Measurements from ENCODE around the gene FAM186B.
A peak's percentile ranks its signal among the peaks of the same experiment; 100 is the strongest.

The FAM186B gene

GRCh38 chr12:49604856-49605255 lies 583 bp downstream of the FAM186B start:
- no peak for DNase-seq

DNA sequence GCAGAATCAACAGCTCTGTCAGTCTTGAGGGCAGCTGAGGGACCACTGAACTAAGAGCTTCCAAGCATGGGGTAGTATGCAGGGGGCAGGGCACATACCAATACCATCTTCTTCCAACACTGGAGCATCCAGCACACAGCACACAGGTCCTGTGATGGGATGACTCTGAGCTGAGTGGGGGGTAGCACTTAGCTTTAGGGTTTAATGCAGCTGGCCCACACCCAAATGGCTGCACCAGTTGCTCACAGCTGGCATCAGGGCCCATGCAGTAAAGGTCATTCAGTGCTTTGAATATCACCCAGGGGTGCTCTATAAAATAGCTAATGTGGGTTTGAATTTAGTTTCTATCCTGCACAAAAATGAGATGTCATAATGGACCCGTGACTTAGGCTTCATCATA lies 1.7 kb downstream of the FAM186B start:
- DNase-seq = no peak

DNA sequence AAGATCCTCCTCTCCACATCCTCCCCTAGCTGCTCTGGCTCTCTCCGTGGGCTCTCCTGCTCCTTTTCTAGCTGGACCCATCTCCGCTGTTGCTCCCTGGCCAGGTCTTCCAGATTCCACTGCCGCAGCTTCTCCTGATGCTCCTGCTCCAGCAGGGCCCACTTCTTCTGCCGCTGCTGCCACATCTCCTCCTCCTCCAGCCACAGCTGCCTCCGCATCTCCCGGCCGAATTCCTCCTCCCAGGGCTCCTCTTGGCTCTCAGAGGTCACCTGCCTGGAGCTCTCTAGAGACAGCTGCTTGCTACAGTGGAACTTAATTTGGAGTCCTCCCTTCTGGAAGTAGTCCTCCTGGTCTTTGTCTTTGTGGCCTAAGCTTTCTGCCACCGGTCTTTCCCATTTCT lies 5.5 kb downstream of the FAM186B start:
- DNase-seq = no peak

DNA sequence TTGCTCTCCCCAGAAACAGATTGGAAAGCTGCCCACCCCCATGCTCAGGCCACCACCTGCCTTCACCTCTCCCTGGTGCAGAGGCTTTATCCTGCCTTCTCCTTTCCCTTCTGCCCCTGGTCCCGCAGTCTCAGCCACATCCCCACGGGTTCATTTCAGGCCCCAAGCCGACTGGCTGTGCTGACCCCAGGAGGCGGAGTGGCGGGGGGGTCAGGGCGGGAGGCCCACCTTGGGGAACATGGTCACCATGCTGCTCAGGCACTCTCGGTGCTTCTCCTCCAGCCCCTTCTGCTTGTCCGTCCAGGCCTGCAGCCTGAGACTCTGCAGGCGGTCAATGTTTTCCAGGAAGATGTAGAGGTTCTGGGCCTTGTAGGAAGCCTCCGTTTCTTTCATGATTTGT lies 6.9 kb downstream of the FAM186B start:
- no peak for DNase-seq

- no peak for DNase-seq
These were observed 16.5 kb downstream of the FAM186B start for GRCh38 chr12:49588721-49589516.

DNA sequence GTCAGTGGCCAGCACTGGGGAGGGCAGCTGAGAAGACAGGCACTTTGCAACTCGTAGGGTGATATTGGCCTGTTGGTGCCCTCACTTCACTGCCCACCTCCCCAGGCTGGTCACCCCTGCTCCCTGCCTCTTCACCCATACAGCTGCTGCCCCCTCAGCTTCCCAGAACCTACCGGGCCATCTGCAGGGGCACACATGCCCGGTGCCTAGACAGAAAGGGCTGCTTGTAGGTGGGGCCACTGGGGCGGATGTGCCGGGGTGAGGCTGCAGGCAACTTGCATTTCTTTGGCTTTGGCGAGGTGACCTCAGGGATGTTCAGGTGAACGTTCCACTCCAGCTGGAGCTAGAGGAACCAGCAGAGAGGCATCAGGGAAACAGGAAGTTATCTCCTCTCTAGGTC lies 17.2 kb downstream of the FAM186B start:
- DNase-seq = no peak

DNA sequence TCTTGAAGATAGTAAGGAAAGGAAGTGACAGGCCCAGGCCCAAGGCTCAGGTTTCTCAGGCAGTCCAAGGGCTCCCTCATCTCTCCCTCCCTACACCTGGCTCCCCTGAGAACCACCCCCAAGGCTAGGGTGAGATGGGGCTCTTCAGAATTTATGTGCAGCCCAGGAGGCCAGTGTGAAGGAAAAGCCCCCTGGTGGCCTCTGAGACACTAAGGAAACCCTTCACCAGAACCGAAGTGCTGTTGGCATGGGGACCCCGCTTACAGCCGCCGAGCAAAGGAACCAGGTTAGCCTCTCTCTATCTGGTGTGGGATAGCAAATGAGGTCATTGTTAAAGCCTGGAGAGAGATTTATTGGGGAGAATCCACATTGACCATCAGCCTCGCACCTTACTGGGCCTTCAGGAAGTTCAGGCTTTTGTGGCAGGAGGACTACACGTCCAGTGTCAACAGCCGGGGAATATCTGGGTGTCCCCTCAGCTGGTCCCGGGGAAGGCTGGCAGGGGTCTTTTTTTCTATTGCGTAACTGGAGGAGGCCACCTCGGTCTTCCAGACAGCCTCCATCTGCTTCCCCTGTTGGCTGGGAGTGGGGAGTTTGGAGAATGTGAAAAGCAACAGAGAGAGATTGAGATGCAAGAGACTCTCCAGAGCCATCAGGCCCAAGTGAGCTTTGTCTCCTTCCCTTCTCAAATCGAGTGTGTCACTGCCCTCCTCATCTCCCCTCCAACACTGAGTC lies 18.1 kb downstream of the FAM186B start:
- DNase-seq = no peak

- no peak for DNase-seq
These were observed 19.7 kb downstream of the FAM186B start for GRCh38 chr12:49585477-49586459.

DNA sequence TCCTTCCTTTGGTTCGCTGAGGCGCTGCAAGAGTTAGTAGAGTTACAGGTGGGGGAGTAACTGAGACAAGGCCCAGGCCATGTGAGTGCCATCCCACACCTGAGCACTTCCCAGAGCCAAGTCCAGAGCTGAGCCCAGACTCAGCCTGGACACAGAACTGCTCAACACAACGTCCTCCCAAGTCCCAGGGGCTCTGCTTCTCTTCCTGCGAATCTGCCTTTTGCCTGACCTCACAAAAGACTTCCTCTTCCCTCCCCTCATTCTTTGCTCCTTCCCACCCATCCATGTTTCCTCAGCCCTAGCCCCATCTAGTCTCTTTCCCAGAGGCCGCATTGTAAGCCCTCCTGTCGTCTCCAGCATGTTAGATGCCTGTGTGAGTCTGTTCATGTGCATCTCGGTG lies 20.8 kb downstream of the FAM186B start:
- no peak for DNase-seq

DNA sequence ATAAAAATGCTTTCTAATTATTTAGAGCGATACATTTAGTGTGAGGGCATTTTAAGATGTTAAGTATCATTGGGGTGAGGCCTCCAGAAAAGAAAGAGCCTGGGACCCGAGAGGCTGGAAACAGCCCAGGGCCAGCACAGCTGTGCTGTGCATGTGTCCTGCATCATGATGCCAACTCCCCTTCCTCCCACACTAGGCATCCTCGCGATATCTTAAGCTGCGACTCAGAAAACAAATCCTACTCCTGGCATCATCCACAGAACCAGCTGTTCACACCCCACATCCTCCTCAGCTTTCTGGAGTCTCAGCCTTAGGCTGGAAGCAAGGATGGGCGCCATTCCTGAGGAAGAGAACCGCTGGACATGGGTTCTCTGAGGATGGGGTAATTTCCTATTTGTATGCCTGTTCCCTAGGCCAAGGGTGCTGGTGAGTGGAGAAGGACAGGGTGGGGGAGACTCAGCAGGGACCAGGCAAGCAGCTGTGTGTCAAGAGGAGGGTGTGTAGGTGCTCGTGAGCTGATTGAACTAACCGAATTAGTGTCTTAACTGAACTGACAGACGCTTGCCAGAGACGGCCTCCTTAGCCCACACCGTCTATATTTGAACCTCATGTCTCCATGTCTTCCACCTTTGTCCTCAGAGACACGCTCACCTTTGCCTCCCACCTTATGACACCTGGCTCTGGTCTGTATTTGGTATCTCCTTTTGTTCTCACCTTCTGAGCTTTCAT lies 21.9 kb downstream of the FAM186B start:
- no peak for DNase-seq

GRCh38 chr12:49582850-49583249 lies 22.6 kb downstream of the FAM186B start:
- DNase-seq = no peak

DNA sequence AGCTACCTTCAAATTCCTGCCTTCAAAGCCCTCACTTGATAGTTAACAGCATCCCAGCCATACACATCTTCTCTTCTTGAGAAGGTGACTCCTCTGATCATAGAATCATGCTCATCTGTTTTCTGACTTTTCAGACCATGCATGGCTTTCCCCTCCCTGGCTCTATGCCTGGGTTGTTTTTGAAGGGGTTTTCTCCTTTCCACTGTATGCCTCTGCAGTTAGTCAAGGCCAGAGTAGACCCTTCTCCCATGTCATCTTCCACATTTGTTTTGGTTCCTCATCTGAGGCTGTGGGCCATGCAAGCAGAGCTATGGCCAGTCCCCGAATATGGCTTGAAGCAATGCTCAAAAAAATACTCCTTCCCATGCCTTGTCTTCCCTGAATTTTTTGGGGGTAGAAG lies 23.2 kb downstream of the FAM186B start:
- DNase-seq = no peak

DNA sequence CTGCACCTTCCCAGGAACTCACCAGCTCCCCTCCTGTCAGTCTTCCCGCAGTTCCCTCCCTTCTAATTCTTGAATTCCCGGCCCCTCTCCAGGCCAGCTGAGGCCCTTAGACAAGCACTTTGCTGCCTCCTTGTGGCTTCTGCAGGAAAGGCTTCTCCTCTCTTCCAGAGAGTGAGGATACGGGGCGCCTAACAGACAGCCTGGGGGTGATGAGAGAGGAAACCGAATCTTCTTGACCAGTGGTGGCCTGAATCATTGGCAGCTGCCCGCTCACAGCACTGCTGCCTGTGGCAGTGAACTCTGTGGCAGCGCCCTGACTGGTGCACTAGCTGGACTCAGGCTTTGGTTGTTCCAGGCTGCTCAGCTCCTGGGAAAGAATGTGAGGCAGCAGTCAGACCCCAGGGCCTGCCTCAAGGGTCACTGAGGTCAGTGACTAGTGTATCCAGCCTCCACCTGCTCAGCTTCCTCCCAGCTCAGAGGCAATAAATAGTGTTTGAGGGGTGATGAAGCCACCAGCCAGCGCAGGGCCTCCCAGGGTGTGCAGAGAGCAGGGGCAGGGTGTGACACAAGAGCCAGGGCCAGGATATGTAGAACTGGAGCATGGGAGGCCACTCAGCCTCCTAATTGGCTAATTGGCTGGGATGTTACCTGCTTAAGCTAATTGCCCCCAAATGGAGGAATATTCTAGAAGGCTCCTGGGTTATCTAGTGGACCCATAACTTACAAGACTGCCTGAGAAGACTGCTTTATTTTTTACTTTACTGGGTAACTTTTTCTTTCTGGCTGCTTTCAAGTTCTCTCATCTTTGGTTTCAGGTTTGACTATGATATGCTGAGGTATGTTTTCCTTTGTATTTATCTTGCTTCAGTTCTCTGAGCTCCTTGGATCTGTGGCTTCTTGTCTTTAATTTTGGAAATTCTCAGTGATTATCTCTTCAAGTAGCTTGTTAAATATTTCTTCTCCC lies 24.6 kb downstream of the FAM186B start:
- no peak for DNase-seq

DNA sequence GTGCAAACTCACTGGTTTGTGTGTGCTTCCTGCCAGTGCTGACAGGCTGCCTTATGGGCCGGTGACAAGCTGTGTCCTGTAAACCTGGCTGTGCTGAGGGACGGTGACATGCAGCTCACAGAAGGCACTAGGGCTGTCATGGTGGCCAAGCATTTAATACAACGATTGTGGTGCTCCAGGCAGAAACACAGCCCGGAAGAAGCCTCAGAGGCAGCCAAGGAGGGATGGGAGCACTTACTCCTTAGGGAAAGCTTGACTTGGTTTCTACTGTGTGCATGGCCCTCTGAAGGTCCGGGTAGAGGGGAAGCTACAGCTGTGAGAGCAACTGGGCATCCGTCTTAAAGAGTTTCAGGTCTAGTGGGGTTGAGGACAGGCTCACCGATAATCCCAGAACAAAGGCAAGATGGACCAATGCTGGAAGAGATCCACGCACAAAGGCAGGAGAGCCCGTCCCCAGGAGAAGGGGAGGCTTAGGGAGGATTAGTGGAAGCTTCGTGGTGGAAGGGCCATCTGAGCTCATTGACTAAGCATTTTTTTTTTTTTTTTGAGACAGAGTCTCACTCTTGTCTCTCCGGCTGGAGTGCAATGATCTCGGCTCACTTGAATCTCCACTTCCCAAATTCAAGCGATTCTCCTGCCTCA lies 26.8 kb downstream of the FAM186B start:
- no peak for DNase-seq

GRCh38 chr12:49577589-49578315 lies 27.7 kb downstream of the FAM186B start:
- DNase-seq = no peak

GRCh38 chr12:49568442-49569162 lies 36.8 kb downstream of the FAM186B start:
- DNase-seq = no peak

- peak; percentile 59 for DNase-seq
These were observed 37.6 kb downstream of the FAM186B start, which contains the start of gene MCRS1 for GRCh38 chr12:49567611-49568441. Gene MCRS1, minus strand, starts transcription at chr12:49568142. Its CDS starts 1,411 bp downstream, at chr12:49566731.

DNA sequence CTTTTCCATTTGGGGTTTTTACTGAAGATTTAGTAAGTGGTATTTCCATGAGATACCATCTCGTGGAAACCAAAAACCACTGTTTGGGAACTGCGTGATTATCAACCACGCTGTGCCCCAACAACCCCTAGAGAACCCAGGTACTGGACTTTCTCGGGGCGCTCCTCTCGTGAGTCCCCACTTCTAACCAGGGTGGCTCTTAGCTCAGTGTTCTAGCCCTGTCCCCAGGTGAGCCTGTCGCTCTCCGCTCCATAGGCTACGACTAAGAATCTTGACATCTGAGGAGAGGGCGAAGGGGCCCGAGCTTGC lies 38.2 kb downstream of the FAM186B start:
- DNase-seq = no peak
